Hippocampal formation (tissue), 2 donors: ENCODE data around the gene SFMBT1.

Experiments used
- DNase-seq, 2 donors: peaks; one replicate each; lab custom pipeline; 2025; lab: John Stamatoyannopoulos, UW

Gene SFMBT1, protein sequence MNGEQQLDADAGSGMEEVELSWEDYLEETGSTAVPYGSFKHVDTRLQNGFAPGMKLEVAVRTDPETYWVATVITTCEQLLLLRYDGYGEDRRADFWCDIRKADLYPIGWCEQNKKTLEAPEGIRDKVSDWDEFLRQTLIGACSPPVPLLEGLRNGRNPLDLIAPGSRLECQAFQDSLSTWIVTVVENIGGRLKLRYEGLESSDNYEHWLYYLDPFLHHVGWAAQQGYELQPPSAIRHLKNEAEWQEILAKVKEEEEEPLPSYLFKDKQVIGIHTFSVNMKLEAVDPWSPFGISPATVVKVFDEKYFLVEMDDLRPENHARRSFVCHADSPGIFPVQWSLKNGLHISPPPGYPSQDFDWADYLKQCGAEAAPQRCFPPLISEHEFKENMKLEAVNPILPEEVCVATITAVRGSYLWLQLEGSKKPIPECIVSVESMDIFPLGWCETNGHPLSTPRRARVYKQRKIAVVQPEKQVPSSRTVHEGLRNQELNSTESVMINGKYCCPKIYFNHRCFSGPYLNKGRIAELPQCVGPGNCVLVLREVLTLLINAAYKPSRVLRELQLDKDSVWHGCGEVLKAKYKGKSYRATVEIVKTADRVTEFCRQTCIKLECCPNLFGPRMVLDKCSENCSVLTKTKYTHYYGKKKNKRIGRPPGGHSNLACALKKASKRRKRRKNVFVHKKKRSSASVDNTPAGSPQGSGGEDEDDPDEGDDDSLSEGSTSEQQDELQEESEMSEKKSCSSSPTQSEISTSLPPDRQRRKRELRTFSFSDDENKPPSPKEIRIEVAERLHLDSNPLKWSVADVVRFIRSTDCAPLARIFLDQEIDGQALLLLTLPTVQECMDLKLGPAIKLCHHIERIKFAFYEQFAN

DNA sequence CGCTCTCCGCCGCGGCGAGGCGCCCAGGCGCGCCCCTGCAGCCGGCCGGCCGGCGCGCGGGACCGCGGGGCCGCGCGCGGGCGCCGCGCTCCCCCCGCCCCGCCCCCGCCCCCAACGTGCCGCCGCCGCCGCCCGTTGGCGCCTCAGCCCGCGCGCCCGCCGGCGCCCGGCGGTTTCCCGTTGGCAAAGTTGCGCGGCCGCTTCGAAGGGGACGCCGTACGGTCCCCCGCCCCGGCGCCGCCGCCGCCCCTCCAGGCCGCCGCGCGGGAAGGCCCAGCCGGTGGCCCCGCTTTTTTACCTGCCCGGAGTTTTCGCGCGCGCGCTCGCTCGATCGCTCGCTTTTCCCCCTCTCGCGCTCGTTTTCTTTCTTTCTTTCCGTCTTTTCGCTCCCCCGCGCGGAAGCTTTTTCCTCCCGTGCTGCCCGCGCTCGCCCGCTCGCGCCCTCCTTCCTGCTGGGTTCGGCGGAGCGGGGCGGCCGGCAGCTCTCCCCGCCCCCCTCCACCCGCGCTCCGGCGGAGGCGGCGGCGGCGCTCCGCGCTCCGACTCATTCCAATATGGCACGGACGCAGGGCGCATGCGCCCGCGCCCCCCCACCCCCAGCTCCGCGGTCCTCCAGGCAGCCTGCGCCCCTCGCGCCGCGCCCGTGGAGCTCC is at the start of gene SFMBT1:
Gene SFMBT1, minus strand, starts transcription at position 556 of the 653 bp plus-strand sequence. CDS start 76,945 bp downstream, outside the sequence.
- DNase-seq: peak; percentile 26 to 52

DNA sequence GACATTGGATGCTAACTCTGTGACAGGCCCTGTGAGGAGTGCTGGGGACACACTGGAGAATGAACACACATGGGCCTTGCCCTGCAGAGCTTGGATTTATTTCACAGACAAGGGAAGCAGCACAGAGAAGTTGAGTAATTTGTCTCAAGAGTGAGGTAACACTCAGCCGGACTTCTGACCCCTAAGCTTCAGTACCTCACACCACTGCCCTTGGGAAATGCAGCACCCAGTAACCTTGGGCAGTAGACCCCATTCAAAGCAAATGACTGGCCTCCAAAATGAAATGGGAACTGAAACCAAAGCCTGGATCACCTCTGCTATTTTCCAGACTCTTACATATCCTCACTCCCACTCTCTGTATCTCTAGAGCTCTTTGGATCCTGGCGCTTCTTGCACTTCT is 47.1 kb upstream of the SFMBT1 start:
- DNase-seq: no peak

DNA sequence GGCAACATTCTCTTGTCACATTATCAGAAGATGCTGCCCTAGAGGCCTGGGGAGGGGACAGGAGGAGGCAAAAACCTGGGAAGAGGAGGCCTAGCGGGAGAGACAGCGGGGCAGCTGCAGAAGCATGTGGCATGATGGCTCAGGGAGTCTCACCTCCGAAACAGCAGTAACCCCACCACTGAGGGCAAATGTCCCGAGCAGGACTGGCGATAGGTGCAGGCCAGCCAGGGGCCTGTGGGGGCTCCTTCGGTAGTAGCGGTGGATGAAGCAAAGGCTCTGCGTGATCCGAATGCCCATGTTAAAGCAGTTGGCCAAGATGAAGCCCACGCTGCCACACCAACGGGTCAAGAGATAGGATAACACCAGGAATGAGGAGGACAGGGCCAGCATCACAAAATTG is 46.3 kb upstream of the SFMBT1 start:
- DNase-seq: no peak

DNA sequence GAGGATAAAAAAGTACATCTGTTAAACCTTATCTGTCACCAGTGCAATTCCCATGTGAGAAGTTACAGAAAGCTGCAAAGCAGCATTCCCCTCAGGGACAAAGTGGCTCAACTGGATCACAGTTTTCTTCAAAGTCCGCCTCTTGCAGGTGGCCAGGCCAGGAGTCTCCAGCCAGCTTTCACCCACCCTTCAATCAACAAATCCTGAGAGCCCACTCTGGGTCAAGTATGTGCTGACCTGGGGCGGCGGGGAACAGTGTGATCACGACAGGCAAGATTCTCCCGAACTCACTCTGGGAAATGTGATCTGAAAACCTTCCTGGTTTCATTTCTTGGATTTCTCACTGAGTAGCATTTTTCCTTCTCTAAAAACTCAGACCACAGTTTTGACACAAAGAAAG is 45.1 kb upstream of the SFMBT1 start:
- no peak for DNase-seq

DNA sequence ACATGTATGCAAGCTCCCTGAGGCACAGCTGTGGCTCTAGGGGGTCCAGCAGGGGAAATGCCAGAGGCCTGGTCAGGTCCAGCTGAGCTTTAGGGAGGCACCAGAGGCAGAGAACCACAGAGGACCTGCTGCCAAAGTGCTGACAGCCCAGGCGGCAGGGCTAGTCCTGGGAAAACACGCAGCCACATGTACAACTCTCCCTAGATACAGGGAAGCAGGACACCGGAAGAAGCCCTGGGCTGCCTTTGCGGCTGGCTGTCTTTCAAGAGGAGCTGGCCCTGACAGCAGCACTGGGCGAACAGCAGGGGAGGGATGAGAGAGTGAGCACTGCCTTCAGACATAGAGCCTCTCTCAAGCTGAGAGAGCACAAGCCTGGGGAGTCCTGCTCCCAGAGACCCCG is 43.6 kb upstream of the SFMBT1 start:
- DNase-seq: no peak

DNA sequence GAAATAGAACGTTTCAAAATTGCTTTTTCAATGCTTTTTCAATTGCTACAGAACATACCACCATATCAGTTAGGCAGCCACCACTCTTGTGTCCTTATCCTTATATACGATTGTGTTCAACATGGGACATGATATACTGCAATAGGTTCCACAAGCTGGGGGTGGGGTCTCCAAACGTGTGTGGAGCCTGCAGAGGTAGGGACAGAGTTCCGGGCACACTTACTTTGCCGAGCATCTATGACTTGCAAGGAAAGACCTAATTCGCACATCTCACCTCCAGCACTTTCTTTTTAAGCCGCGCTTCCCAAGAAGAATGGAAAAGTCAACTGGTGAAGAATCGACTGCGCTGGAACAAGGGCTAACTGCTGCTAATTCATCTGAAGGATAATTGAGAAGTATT is 39.6 kb upstream of the SFMBT1 start:
- DNase-seq: no peak

DNA sequence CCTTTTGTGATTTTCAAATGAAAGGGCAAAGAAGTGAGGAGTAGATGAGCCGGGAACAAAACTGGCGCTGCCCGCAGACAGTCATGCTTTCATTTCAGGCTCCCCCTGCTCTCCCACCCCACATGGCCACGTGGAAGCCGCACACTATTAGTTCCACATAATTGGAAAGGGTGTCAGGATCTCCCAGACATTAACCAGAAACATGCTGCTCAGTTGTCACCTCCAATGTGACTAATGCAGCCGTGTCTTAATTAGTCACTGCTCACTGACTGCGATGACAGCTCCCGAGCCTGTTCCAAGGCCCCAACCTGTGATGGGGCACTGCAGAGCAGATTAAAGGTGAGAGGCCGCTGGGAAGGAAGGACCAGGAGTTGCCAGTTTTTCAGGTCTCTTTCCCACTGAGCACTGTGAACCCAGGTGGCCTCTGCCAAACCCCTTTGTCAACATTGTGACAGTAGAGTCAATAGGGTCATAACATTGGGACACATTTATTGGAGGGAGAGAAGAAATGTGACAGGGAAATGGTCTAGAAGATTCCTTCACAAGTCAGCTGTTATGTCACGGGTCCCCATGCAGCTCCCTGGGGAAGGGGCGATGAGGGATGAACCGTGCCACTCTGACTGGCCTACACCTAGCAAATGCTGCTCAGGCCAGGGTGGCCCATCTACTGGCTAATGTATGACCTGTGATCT is 38.6 kb upstream of the SFMBT1 start:
- DNase-seq: no peak

DNA sequence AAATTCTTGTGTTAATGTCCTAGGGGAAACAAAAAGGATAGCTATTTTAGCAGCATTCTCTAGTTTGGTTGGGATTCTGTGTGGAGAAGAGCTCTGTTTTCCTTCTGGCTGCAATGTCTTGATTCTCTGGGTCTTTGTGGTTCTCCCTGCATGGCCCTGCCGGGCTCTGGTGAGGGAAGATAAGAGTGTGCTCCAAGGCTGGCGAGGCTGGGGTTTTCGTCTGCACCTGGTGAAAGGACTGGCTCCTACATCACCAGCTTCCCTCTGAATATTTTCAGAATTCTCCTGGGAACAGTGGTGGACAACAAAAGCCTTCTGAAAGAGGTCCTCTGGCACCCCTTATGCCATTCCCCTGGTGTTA is 38.1 kb upstream of the SFMBT1 start:
- no peak for DNase-seq

DNA sequence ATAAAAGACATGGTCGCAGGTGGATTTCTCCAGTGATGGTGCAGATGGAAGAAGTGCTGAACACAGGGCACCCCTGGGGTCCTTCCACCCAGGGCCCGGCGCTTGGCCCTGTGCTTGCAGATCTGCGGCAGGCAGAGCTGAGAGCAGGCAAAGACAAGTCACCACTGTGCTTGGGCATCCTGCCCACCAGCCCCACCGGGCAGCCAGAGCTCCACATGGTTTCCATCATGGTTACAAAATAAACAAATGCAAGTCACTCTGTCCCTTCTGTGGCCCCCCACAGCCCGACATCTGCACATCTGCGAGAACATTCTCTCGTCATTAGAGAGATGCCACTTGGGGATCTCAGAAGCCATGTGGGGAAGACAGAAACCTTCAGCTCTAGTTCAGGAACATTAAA is 37.6 kb upstream of the SFMBT1 start:
- DNase-seq: no peak

DNA sequence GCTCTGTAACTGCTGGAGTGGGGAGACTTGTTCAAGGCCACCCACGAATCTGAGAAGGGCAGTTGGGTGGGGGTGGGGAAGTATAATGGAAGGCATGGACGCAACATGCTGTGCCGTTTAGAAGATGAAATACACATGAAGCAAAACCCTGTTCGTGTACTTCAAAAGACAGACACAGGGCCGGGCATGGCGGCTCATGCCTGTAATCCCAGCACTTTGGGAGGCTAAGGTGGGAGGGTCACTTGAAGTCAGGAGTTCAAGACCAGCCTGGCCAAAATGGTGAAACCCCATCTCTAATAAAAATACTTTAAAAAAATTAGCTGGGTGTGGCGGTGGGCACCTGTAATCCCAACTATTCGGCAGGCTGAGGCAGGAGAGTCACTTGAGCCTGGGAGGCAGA is 36.9 kb upstream of the SFMBT1 start:
- DNase-seq: no peak

DNA sequence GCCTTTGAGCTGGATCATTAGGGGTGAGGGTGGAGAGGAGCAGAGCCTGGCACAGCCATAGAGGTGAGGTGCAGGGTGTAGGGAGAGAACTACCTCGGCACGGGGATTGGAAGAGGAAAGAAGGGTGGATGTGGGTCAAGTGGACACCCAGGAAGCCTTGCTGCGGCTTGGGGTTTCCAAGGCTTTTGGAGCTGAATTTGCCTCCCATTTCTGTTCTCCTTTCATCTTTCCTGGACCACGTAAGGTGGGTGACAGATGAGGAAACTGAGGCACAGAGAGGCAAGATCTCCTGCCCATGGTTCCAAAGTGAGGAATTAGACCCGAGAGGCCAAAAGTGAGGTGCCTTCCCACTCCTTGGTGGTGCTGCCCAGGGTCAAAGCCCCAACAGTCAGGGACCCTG is 35.4 kb upstream of the SFMBT1 start:
- DNase-seq: no peak

DNA sequence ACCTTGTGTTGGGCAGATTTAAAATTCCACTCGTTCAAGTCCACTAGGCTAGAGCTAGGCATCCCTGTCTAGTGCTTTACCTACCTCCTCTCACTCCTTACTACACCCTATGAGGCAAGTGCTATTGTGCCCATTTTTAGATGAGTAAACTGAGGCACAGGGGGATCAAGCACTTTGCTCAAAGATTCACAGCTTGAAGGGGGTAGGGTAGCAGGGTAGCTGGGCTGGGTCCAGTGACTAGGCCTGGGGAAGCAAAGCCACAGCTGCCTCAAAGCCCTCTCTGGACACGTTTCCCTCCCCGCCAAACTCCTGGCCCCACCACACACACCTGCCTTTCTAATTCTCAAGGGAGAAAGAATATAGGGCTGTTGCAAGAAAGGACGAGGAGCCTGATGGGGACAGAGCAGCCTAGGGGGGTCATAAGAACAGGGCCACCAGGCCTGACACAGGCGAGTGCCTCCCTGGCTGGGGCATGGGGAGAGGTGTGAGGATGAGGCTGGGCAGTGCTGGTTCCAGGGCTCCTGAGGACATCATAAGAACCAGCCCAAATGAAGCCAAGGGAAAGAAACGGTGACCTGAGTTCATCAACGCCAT is 34.8 kb upstream of the SFMBT1 start:
- DNase-seq: no peak

DNA sequence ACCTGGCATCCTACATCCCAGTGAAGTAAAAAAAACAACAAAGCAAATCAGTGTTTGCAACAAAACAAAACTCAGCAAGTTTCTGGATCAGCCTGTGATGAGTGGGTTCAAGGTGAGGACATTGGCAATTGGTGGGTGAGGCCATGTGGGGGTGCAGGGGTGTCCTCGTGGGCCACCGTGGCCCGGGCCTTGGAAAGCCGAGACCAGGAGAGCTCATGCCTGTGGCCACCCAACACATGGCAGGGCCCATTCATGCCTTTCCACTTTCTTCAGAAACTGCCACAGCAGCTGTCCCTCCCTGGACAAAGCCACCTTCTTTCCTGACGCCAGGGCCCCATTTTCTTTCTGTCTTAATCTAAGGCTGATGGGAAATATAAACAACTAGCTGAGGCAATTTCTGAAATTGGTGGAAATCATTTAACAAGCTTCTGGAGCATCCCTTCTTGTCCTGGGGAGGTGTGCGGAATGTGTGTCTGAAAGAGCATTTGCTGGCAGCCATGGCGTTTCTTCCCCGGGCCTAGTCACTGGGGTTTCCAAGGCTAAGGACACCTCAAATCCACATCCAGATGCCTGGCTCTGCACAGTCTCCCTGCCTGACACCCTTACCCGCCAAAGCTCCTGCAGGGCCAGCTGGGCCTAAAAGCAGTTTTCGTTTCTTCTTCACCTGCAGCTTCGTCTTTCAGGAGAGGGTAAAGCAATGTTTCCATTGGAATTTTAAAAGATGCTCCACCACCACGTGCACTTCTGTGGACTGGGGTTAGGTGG is 34.1 kb upstream of the SFMBT1 start:
- DNase-seq: no peak

DNA sequence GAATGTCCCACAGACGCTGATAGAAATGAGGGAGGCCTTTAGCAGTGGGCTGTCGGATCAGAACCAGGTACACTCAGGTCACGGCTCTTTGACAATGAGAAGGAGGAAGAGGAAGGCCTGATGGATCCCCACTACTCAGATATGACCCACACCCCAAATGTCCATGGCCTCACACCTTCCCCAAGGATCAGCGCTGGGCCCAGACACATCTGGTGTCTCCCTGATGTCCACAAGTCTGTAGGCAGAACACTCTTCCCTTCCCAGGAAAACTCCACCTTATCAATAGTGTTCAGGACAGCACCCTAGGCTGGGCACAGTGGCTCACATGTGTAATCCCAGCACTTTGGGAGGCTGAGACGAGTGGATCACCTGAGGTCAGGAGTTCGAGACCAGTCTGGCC is 33.3 kb upstream of the SFMBT1 start:
- no peak for DNase-seq

DNA sequence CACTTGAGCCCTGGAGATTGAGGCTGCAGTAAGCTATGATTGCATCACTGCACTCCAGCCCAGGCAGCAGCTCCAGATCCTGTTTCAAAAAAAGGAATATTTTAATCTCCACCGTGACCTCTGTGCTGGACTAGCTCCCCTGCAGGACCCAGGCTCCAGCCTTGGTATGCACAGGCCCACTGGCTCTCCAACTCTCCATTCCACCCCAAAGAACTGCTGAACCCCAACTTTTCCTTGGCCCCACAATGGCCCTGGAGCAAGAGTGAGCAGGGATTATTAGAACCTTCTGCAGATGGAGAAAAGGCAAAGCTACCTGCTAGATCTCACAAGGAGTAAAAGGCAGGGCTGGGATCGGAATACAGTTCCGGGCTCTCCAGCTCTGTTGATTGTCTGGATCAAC is 32.8 kb upstream of the SFMBT1 start:
- DNase-seq: no peak

DNA sequence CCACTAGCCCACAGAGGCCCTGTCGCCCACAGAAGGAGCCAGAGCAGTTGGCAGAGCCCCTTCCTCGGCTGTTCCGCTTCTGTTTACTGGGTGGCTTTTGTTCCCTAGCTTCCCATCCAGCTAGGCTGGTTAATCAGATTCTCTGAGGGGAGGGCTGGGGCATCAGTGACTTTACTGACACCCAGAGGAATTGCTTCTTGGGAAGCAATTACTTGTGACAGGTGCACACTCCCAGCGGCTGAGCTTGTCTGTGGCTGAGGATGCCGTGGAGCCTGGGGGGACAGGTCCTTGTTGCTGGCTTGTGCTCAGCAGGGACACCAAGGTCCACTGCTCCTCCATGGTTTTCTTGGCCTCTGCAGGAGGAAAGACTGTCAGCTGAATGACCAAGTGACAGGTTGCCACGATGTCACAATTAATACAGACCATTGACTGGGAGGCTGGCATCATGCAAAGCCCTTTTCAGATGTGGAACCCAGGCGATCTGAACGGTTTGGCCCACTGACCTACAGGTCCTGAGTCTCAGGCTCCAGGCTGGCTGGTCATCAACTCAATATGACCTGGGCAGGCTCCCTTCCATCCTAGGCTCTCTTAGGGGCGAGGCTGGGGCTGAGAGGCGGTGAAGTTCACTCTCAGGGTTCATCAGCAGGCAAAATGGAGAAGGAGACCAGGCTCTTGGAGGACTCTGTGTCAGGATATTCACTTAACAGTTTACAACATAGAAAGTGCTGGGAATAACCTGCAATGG is 31.8 kb upstream of the SFMBT1 start:
- DNase-seq: no peak

DNA sequence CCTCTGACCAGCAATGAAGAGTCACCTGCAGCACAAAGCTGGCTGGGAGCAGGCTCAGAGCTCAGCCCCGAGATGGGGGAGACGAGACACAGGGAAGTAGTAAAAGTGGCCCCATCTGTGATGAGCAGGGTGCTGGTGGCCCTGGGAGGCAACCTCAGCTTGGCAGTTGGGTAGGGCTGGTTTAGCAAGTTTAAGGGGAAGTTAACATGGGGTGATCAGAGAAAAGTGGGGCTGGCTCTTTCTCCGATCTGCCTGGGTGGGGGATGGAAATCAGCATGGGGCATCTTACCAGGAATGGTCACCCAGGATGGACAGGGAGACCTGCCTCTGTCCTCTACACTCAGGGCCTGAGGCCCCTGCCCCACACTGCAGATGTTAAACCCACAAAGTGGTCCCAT is 29.9 kb upstream of the SFMBT1 start:
- no peak for DNase-seq

DNA sequence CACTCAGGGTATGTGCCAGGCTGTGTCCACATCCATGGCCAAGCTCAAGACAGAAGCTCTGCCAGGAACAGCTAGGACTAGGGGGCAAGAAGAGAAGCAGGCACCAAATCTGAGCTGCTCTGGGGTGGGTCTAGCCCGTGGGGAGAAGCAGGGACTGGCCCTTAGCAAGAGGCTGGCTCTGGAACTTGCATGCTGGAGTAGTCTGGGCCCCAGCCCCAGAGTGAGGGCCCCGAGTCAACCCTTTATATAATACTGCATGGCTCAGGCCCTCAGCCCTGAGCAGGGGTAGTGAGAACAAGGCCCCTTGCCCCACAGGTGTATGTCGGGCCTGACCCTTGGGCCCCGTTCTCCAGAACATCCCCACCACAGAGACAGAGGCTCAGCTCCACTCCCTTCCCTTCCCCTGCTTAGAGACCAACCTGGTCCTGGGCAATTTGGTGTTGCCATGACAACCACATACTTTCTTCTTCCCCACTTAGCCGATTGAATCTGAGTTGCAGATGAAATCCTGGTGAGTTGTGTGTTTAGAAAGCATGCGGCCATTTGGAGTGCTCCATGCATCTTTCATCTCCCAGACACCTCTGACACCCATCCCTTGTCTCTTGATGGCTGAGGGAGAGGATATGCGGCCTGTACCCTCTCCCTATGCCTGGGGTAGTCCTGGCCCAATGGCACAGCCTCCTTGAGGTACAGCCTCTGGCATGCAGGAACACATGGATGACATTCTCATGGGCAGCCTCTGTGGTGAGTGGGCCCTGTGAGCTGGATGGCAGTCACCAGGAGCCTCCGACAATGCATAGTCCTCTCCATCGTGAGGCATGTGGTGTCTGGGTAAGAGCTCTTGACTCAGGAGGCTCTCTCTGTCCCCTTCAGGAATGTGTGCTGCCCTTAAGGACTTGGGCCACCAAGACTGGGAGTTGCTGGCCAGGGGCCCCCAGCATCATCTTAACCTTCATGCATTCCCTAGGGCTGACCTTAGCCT is 29.2 kb upstream of the SFMBT1 start:
- no peak for DNase-seq

DNA sequence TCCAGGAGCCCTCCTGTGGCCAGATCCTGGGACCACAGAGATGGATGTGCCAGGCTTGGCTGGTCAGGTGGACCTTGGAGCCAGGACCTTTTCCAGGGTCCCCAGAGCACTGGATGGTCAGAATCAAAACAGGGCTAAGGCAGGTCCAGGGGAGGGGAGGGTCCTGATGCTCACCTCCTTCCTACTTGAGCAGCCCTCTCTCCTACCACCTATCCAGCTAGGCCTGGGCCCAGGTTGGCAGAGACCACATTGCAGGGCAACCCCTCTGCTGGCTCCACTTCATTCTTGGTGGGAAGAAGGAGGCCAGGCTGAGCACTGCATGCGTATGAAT is 28.5 kb upstream of the SFMBT1 start:
- no peak for DNase-seq
